ENCODE results near the gene ADGRL1.

DNA sequence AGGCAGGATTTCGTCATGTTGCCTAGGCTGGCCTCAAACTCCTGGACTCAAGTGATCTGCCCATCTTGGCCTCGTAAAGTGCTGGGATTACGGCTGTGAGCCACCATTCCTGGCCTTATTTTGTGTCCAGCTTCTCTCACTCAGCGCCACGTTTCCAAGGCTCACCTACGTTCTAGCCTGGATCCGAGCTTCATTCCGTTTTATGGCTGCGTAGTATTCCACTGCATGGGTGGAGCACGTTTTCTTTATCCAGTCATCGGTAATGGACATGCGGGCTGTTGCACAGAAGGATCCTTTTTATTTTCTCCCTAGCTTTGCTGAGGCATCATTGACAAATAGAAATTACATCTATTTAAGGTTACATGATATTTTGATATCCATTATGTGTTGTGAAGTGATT, 16.6 kb downstream of the ADGRL1 start:
- TF ChIP-seq EZH2 (IDR thresholded peaks at IDR 0.05) (no peak), CEBPB (IDR thresholded peaks at IDR 0.05; ENCODE audit: low read depth) (no peak), ZNF274 (IDR thresholded peaks at IDR 0.05; ENCODE audit: low read depth, low read length) (no peak)
- TF ChIP-seq, protein P1, sequence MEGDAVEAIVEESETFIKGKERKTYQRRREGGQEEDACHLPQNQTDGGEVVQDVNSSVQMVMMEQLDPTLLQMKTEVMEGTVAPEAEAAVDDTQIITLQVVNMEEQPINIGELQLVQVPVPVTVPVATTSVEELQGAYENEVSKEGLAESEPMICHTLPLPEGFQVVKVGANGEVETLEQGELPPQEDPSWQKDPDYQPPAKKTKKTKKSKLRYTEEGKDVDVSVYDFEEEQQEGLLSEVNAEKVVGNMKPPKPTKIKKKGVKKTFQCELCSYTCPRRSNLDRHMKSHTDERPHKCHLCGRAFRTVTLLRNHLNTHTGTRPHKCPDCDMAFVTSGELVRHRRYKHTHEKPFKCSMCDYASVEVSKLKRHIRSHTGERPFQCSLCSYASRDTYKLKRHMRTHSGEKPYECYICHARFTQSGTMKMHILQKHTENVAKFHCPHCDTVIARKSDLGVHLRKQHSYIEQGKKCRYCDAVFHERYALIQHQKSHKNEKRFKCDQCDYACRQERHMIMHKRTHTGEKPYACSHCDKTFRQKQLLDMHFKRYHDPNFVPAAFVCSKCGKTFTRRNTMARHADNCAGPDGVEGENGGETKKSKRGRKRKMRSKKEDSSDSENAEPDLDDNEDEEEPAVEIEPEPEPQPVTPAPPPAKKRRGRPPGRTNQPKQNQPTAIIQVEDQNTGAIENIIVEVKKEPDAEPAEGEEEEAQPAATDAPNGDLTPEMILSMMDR (IDR thresholded peaks at IDR 0.05 in 2 of 3, conservative IDR thresholded peaks at IDR 0.05 in 1 of 3; ENCODE audit: borderline replicate concordance in 1 of 3, insufficient read depth in 1 of 3, low read depth in 2 of 3, low read length in 2 of 3) = no peak
